GM18511 (cell line): ENCODE measurements around the gene BABAM2.

Experiments used
- ATAC-seq: cut with Tn5 transposase; IDR thresholded peaks from one replicate; pipeline ENCODE4 v1.9.1; 2021; ENCODE audit warnings: mild to moderate bottlenecking, moderate library complexity; ENCODE audit not compliant: unreplicated experiment

The BABAM2 gene

GRCh38 chr2:28055325-28055970 lies 164.9 kb downstream of the BABAM2 start:
- ATAC-seq = no peak

- no peak for ATAC-seq
Measured at GRCh38 chr2:28058791-28059190, 168.3 kb downstream of the BABAM2 start.

- no peak for ATAC-seq
Measured at GRCh38 chr2:28062867-28063266, 172.3 kb downstream of the BABAM2 start.

GRCh38 chr2:28063492-28063962 lies 173.0 kb downstream of the BABAM2 start:
- no peak for ATAC-seq

- no peak for ATAC-seq
Measured at GRCh38 chr2:28067602-28068001, 177.1 kb downstream of the BABAM2 start.

- no peak for ATAC-seq
Measured at GRCh38 chr2:28068088-28068487, 177.6 kb downstream of the BABAM2 start.

GRCh38 chr2:28068527-28068926 lies 178.0 kb downstream of the BABAM2 start:
- no peak for ATAC-seq

GRCh38 chr2:28071221-28071620 lies 180.7 kb downstream of the BABAM2 start:
- no peak for ATAC-seq

GRCh38 chr2:28074137-28074536 lies 183.6 kb downstream of the BABAM2 start:
- ATAC-seq = no peak

- no peak for ATAC-seq
Measured at GRCh38 chr2:28080911-28081310, 190.4 kb downstream of the BABAM2 start.

- ATAC-seq = no peak
Measured at GRCh38 chr2:28082131-28082530, 191.6 kb downstream of the BABAM2 start.

- ATAC-seq = no peak
Measured at GRCh38 chr2:28083476-28083875, 192.9 kb downstream of the BABAM2 start.

- no peak for ATAC-seq
Measured at GRCh38 chr2:28084564-28084963, 194.0 kb downstream of the BABAM2 start.

GRCh38 chr2:28085201-28085600 lies 194.7 kb downstream of the BABAM2 start:
- ATAC-seq = no peak

GRCh38 chr2:28086611-28087010 lies 196.1 kb downstream of the BABAM2 start:
- no peak for ATAC-seq

GRCh38 chr2:28088970-28089369 lies 198.4 kb downstream of the BABAM2 start:
- no peak for ATAC-seq

- ATAC-seq = no peak
Measured at GRCh38 chr2:28089486-28089885, 199.0 kb downstream of the BABAM2 start.

- ATAC-seq = no peak
Measured at GRCh38 chr2:28093308-28093707, 202.8 kb downstream of the BABAM2 start.

- no peak for ATAC-seq
Measured at GRCh38 chr2:28093768-28094167, 203.2 kb downstream of the BABAM2 start.

GRCh38 chr2:28094739-28095138 lies 204.2 kb downstream of the BABAM2 start:
- no peak for ATAC-seq

- no peak for ATAC-seq
Measured at GRCh38 chr2:28095622-28096021, 205.1 kb downstream of the BABAM2 start.

- no peak for ATAC-seq
Measured at GRCh38 chr2:28096421-28096820, 205.9 kb downstream of the BABAM2 start.
